GM12878 (cell line): ENCODE data around the gene KCNK4. TPM values are rescaled to one million over a fixed set of nuclear protein-coding genes. Genes with fewer than 3 reads are reported as not detected.

Experiments used
- BHLHE40 ChIP-seq, 2 experiments: fragments of 450-650 bp in 1 of 2; IDR thresholded peaks; 2 replicates each; pipeline ENCODE4 v1.6.1; 2011 to 2017; ENCODE audit warnings: low read depth in 2 of 2, borderline replicate concordance in 1 of 2, improper control_type of control experiment in 1 of 2, low read length in 1 of 2, mild to moderate bottlenecking in 1 of 2
- CEBPZ ChIP-seq: fragments of 150-350 bp; IDR thresholded peaks from 2 replicates; pipeline ENCODE4 v1.6.1; 2016; ENCODE audit warnings: low read depth, low read length
- FOXM1 ChIP-seq: IDR thresholded peaks from 2 replicates; pipeline ENCODE4 v1.6.1; 2012; ENCODE audit warnings: low read depth, mild to moderate bottlenecking, inconsistent platforms, low read length, moderate library complexity
- HSF1 ChIP-seq: fragments of 150-350 bp; IDR thresholded peaks from 2 replicates; pipeline ENCODE4 v1.6.1; 2014; ENCODE audit warnings: mild to moderate bottlenecking, low read depth, low read length
- IRF3 ChIP-seq: fragments of 450-650 bp; IDR thresholded peaks from 2 replicates; pipeline ENCODE4 v1.6.1; 2014; ENCODE audit warnings: mild to moderate bottlenecking
- MEF2B ChIP-seq: fragments of 450-650 bp; IDR thresholded peaks from 2 replicates; pipeline ENCODE4 v1.6.1; 2018; ENCODE audit warnings: mild to moderate bottlenecking, moderate library complexity; ENCODE audit not compliant: partially characterized antibody, poor library complexity, severe bottlenecking
- NFYA ChIP-seq: IDR thresholded peaks from 2 replicates; pipeline ENCODE4 v1.6.1; 2011; ENCODE audit warnings: low read depth, mild to moderate bottlenecking, low read length, improper control_type of control experiment, borderline replicate concordance
- NR2C1 ChIP-seq: fragments of 450-650 bp; IDR thresholded peaks from 2 replicates; pipeline ENCODE4 v1.6.1; 2017; ENCODE audit warnings: antibody characterized with exemption, mild to moderate bottlenecking, moderate library complexity
- NR2F1 ChIP-seq: fragments of 450-650 bp; conservative IDR thresholded peaks from 2 replicates; pipeline ENCODE4 v1.6.1; 2017; ENCODE audit warnings: mild to moderate bottlenecking
- POLR2A ChIP-seq: IDR thresholded peaks from 2 replicates; pipeline ENCODE4 v1.6.1; 2011; ENCODE audit warnings: low read depth, mild to moderate bottlenecking, low read length
- PRDM15 ChIP-seq: fragments of 450-650 bp; formaldehyde crosslinking; IDR thresholded peaks from 2 replicates; pipeline ENCODE4 v1.4.0; 2020; ENCODE audit warnings: mild to moderate bottlenecking, moderate library complexity
- RBBP5 ChIP-seq: fragments of 200-600 bp; sonication (generic); conservative IDR thresholded peaks from 2 replicates; pipeline ENCODE4 v1.6.1; 2016
- SMC3 ChIP-seq: IDR thresholded peaks from 2 replicates; pipeline ENCODE4 v1.6.1; 2011; ENCODE audit warnings: low read length, improper control_type of control experiment, borderline replicate concordance
- TCF7 ChIP-seq: IDR thresholded peaks from 2 replicates; pipeline ENCODE4 v1.6.1; 2014; ENCODE audit warnings: antibody characterized with exemption, borderline replicate concordance
- ZBED1 ChIP-seq: IDR thresholded peaks from 2 replicates; pipeline ENCODE4 v1.6.1; 2016; ENCODE audit warnings: borderline replicate concordance
- ZNF687 ChIP-seq: fragments of 450-650 bp; IDR thresholded peaks from 2 replicates; pipeline ENCODE4 v1.6.1; 2017; ENCODE audit warnings: mild to moderate bottlenecking, moderate library complexity
- polyA plus RNA-seq, 11 experiments: library from polyadenylated mRNA; depleted of rRNA in 4 of 11; unstranded in 6 of 11; stranded (reverse) in 5 of 11; fragments of >200 nt; fragmentation: Nextera tagmentation in 4 of 11; fragmentation: Illumina TruSeq in 1 of 11; extraction: Ambion mirVana in 4 of 11; extraction: Trizol in 1 of 11; gene quantifications; 1 replicate in 1 of 11; 2 replicates in 10 of 11; pipeline versions ENCODE4 v1.2.1 to v1.2.3, GENCODE V29; 2011 to 2016; ENCODE audit warnings: inconsistent platforms in 2 of 11, missing spikeins in 2 of 11, low read depth in 1 of 11
- total RNA-seq, 4 experiments: library from RNA; depleted of rRNA in 3 of 4; stranded (reverse); fragments of >200 nt in 3 of 4; fragmentation: Illumina TruSeq in 1 of 4; extraction: Trizol in 1 of 4; gene quantifications; 2 replicates each; pipeline versions ENCODE4 v1.2.1 to v1.2.3, GENCODE V29; 2013 to 2021

KCNK4 gene
- total and polyA plus RNA-seq, 10 of the 15 experiments (the other 5 are each of a cell fraction or from before 2014, with no cell fraction given), result 0.04 TPM; not detected in 9

GRCh38 chr11:64291752-64292459 is 804 bp downstream of the KCNK4 start (continued):
- no peak for TF ChIP-seq HSF1
- TF ChIP-seq ZNF687, result no peak
- no peak for TF ChIP-seq IRF3
- peak in 1 of 2 experiments; percentile 78; a peak in 2 of 4 replicates for TF ChIP-seq BHLHE40 (IDR thresholded peaks at IDR 0.05; ENCODE audit: borderline replicate concordance in 1 of 2, low read depth in 2 of 2, low read length in 1 of 2)
- TF ChIP-seq SMC3, result no peak
- no peak for TF ChIP-seq FOXM1
- no peak for TF ChIP-seq PRDM15 (CRISPR knock-in tag)
- TF ChIP-seq NFYA, result no peak
- no peak for TF ChIP-seq TCF7
- no peak for TF ChIP-seq POLR2A
- no peak for TF ChIP-seq NR2C1
- no peak for TF ChIP-seq RBBP5
- TF ChIP-seq NR2F1, result no peak
- no peak for TF ChIP-seq MEF2B
- no peak for TF ChIP-seq CEBPZ
- TF ChIP-seq ZBED1, result no peak
